Testis (tissue), 2 donors: Measurements from ENCODE around the gene DAB2IP.

Source experiments
- POLR2A ChIP-seq: fragments of 450-650 bp; IDR thresholded peaks from one replicate; pipeline ENCODE4 v1.6.1; 2017; ENCODE audit warnings: antibody characterized with exemption, mild to moderate bottlenecking, moderate library complexity
- TF ChIP-seq, protein P1 (sequence below), 3 experiments: fragments of 450-650 bp in 2 of 3; fragments of 200-600 bp in 1 of 3; sonication (generic) in 1 of 3; IDR thresholded peaks; one replicate each; pipeline ENCODE4 v1.5.1; 2016 to 2019; ENCODE audit warnings: antibody characterized with exemption in 3 of 3, mild to moderate bottlenecking in 2 of 3, moderate library complexity in 1 of 3

DNA sequence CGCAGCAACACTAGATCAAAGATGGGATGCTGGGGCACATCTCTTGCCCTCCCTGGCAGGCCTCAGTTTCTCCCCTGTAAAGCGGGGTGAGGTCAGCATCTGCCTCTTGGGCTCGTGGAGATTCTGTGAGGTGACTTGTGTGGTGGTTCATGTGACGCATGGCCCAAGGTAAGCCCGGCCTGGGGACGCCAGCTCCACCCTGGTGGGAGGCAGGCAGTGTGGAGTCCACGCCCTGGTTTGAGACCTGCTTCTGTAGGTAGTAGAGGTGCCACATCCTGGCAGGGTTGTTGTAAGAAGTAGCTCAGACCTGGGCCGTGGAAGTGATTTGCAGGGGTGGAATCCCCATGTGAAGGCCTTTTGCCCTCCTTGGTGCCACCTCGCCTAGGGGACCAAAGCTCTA lies 101.5 kb downstream of the DAB2IP start:
- TF ChIP-seq, protein P1, sequence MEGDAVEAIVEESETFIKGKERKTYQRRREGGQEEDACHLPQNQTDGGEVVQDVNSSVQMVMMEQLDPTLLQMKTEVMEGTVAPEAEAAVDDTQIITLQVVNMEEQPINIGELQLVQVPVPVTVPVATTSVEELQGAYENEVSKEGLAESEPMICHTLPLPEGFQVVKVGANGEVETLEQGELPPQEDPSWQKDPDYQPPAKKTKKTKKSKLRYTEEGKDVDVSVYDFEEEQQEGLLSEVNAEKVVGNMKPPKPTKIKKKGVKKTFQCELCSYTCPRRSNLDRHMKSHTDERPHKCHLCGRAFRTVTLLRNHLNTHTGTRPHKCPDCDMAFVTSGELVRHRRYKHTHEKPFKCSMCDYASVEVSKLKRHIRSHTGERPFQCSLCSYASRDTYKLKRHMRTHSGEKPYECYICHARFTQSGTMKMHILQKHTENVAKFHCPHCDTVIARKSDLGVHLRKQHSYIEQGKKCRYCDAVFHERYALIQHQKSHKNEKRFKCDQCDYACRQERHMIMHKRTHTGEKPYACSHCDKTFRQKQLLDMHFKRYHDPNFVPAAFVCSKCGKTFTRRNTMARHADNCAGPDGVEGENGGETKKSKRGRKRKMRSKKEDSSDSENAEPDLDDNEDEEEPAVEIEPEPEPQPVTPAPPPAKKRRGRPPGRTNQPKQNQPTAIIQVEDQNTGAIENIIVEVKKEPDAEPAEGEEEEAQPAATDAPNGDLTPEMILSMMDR (IDR thresholded peaks at IDR 0.05) = no peak
- TF ChIP-seq POLR2A = no peak
